Frontal cortex (tissue), 4 donors: ENCODE data around the gene FSIP1. TPM values are rescaled to one million over a fixed set of nuclear protein-coding genes. Genes with fewer than 3 reads are reported as not detected.

Experiments used
- DNase-seq, 2 donors: peaks; one replicate each; pipeline ENCODE4 v3.0.0; 2012; ENCODE audit warnings: low spot score in 2 of 2
- FAIRE-seq: peaks from 2 replicates; lab custom pipeline; 2012; peaks lifted over from hg19 to GRCh38; lab: Jason Lieb, UNC
- total RNA-seq: library from RNA; depleted of rRNA; stranded (reverse); fragments of >200 nt; gene quantifications from one replicate; pipeline ENCODE4 v1.2.3, GENCODE V29; 2014
- donor health status: control.
- donor health status: control.
- donor health status: control.

FSIP1 gene
- total RNA-seq, 1 donor from 2014 or later: 17.5 TPM

GRCh38 chr15:39579487-39580116 lies 203.0 kb downstream of the FSIP1 start:
- no peak for FAIRE-seq
- DNase-seq: peak in 1 of 2 donors; percentile 36

GRCh38 chr15:39578851-39579486 lies 203.7 kb downstream of the FSIP1 start:
- no peak for DNase-seq
- FAIRE-seq: no peak

GRCh38 chr15:39575180-39575579 lies 207.5 kb downstream of the FSIP1 start:
- FAIRE-seq: no peak
- DNase-seq: no peak

- no peak for DNase-seq
- FAIRE-seq: no peak
These were observed 208.2 kb downstream of the FSIP1 start for GRCh38 chr15:39574427-39574826.

- no peak for FAIRE-seq
- no peak for DNase-seq
These were observed 208.8 kb downstream of the FSIP1 start for GRCh38 chr15:39573844-39574243.

- no peak for DNase-seq
- FAIRE-seq: no peak
These were observed 209.4 kb downstream of the FSIP1 start for GRCh38 chr15:39573287-39573686.

GRCh38 chr15:39565851-39566250 lies 216.8 kb downstream of the FSIP1 start:
- no peak for DNase-seq
- FAIRE-seq: no peak

- FAIRE-seq (no peak), DNase-seq (no peak)
These were observed 217.5 kb downstream of the FSIP1 start for GRCh38 chr15:39564972-39565665.

GRCh38 chr15:39558421-39558820 lies 224.2 kb downstream of the FSIP1 start:
- no peak for FAIRE-seq
- no peak for DNase-seq

- DNase-seq (no peak), FAIRE-seq (no peak)
These were observed 226.2 kb downstream of the FSIP1 start for GRCh38 chr15:39556461-39556860.

- no peak for FAIRE-seq
These were observed 226.8 kb downstream of the FSIP1 start for GRCh38 chr15:39555885-39556284.

GRCh38 chr15:39554746-39555387 lies 227.8 kb downstream of the FSIP1 start:
- DNase-seq: no peak
- no peak for FAIRE-seq

More at GRCh38 chr15:39555885-39556284, 226.8 kb downstream of the FSIP1 start:
- no peak for DNase-seq

GRCh38 chr15:39553947-39554693 lies 228.5 kb downstream of the FSIP1 start:
- FAIRE-seq: no peak
- DNase-seq: no peak

GRCh38 chr15:39552556-39552955 lies 230.1 kb downstream of the FSIP1 start:
- FAIRE-seq (no peak), DNase-seq (no peak)

- DNase-seq (no peak), FAIRE-seq (no peak)
These were observed 231.2 kb downstream of the FSIP1 start for GRCh38 chr15:39551476-39551875.

Other genes starting within 250 kb of the FSIP1 start
- gene THBS1, start 201.8 kb downstream of the FSIP1 start, total RNA-seq: 57.1 TPM
- gene GPR176, start 137.4 kb upstream of the FSIP1 start, total RNA-seq: 31.4 TPM
- 30.2 TPM for gene EIF2AK4, start 151.3 kb upstream of the FSIP1 start, total RNA-seq